Measurements from ENCODE around the gene MED23.

Gene MED23

GRCh38 chr6:131627724-131628682, at the start of gene MED23:
Gene MED23, minus strand, starts transcription at chr6:131628242. Its CDS starts 193 bp downstream, at chr6:131628049.
- Histone ChIP-seq H3K9ac (ENCODE audit: low read depth, low read length) (peak within 1 kb of the TSS; percentile 77), H3K9me3 (ENCODE audit: control insufficient read depth, insufficient read depth, low read length) (no peaks in the 10 kb centered on the region), H3K4me1 (ENCODE audit: control insufficient read depth, insufficient read depth, low read length) (peaks cover 4% of the 10 kb centered on the region), H3K4me3 (ENCODE audit: low read depth, low read length) (peak within 1 kb of the TSS; percentile 90), H3K36me3 (ENCODE audit: control insufficient read depth, insufficient read depth, low read length) (peaks cover 3% of the 10 kb centered on the region), H3K27me3 (ENCODE audit: control insufficient read depth, insufficient read depth, low read length) (no peaks in the 10 kb centered on the region)

GRCh38 chr6:131673184-131673583, 45.1 kb upstream of the MED23 start:
- Histone ChIP-seq H3K4me3 (ENCODE audit: low read depth, low read length) (no peak overlapping the region), H3K4me1 (ENCODE audit: control insufficient read depth, insufficient read depth, low read length) (no peaks in the 10 kb centered on the region), H3K9me3 (ENCODE audit: control insufficient read depth, insufficient read depth, low read length) (no peaks in the 10 kb centered on the region), H3K9ac (ENCODE audit: low read depth, low read length) (no peak overlapping the region), H3K27me3 (ENCODE audit: control insufficient read depth, insufficient read depth, low read length) (no peaks in the 10 kb centered on the region), H3K36me3 (ENCODE audit: control insufficient read depth, insufficient read depth, low read length) (no peaks in the 10 kb centered on the region)

GRCh38 chr6:131669891-131670290, 41.8 kb upstream of the MED23 start:
- Histone ChIP-seq H3K36me3 (ENCODE audit: control insufficient read depth, insufficient read depth, low read length) (no peaks in the 10 kb centered on the region), H3K4me1 (ENCODE audit: control insufficient read depth, insufficient read depth, low read length) (no peaks in the 10 kb centered on the region), H3K27me3 (ENCODE audit: control insufficient read depth, insufficient read depth, low read length) (peaks cover 4% of the 10 kb centered on the region), H3K9ac (ENCODE audit: low read depth, low read length) (no peak overlapping the region), H3K9me3 (ENCODE audit: control insufficient read depth, insufficient read depth, low read length) (no peaks in the 10 kb centered on the region), H3K4me3 (ENCODE audit: low read depth, low read length) (no peak overlapping the region)

GRCh38 chr6:131663578-131664165, 35.6 kb upstream of the MED23 start:
- H3K9ac ChIP-seq (ENCODE audit: low read depth, low read length) = no peak overlapping the region
- no peaks in the 10 kb centered on the region for H3K4me1 ChIP-seq (ENCODE audit: control insufficient read depth, insufficient read depth, low read length)
- H3K9me3 ChIP-seq (ENCODE audit: control insufficient read depth, insufficient read depth, low read length) = no peaks in the 10 kb centered on the region
- no peaks in the 10 kb centered on the region for H3K36me3 ChIP-seq (ENCODE audit: control insufficient read depth, insufficient read depth, low read length)
- no peak overlapping the region for H3K4me3 ChIP-seq (ENCODE audit: low read depth, low read length)
- peaks cover 4% of the 10 kb centered on the region for H3K27me3 ChIP-seq (ENCODE audit: control insufficient read depth, insufficient read depth, low read length)

GRCh38 chr6:131660195-131660594, 32.2 kb upstream of the MED23 start:
- H3K36me3 ChIP-seq (ENCODE audit: control insufficient read depth, insufficient read depth, low read length) = no peaks in the 10 kb centered on the region

GRCh38 chr6:131658287-131658686, 30.2 kb upstream of the MED23 start:
- Histone ChIP-seq H3K4me1 (ENCODE audit: control insufficient read depth, insufficient read depth, low read length) (no peaks in the 10 kb centered on the region), H3K27me3 (ENCODE audit: control insufficient read depth, insufficient read depth, low read length) (no peaks in the 10 kb centered on the region), H3K4me3 (ENCODE audit: low read depth, low read length) (no peak overlapping the region), H3K9me3 (ENCODE audit: control insufficient read depth, insufficient read depth, low read length) (no peaks in the 10 kb centered on the region), H3K36me3 (ENCODE audit: control insufficient read depth, insufficient read depth, low read length) (no peaks in the 10 kb centered on the region), H3K9ac (ENCODE audit: low read depth, low read length) (no peak overlapping the region)

More at GRCh38 chr6:131660195-131660594, 32.2 kb upstream of the MED23 start:
- Histone ChIP-seq H3K4me3 (ENCODE audit: low read depth, low read length) (no peak overlapping the region), H3K9ac (ENCODE audit: low read depth, low read length) (no peak overlapping the region), H3K4me1 (ENCODE audit: control insufficient read depth, insufficient read depth, low read length) (no peaks in the 10 kb centered on the region), H3K9me3 (ENCODE audit: control insufficient read depth, insufficient read depth, low read length) (no peaks in the 10 kb centered on the region), H3K27me3 (ENCODE audit: control insufficient read depth, insufficient read depth, low read length) (no peaks in the 10 kb centered on the region)

- Histone ChIP-seq H3K4me1 (ENCODE audit: control insufficient read depth, insufficient read depth, low read length) (no peaks in the 10 kb centered on the region), H3K9me3 (ENCODE audit: control insufficient read depth, insufficient read depth, low read length) (no peaks in the 10 kb centered on the region), H3K27me3 (ENCODE audit: control insufficient read depth, insufficient read depth, low read length) (no peaks in the 10 kb centered on the region), H3K4me3 (ENCODE audit: low read depth, low read length) (no peak overlapping the region), H3K36me3 (ENCODE audit: control insufficient read depth, insufficient read depth, low read length) (no peaks in the 10 kb centered on the region), H3K9ac (ENCODE audit: low read depth, low read length) (no peak overlapping the region)
Observed at GRCh38 chr6:131657630-131658111, 29.6 kb upstream of the MED23 start.

GRCh38 chr6:131657222-131657621, 29.2 kb upstream of the MED23 start:
- H3K27me3 ChIP-seq (ENCODE audit: control insufficient read depth, insufficient read depth, low read length) = no peaks in the 10 kb centered on the region
- no peak overlapping the region for H3K4me3 ChIP-seq (ENCODE audit: low read depth, low read length)
- H3K9ac ChIP-seq (ENCODE audit: low read depth, low read length) = no peak overlapping the region
- H3K36me3 ChIP-seq (ENCODE audit: control insufficient read depth, insufficient read depth, low read length) = no peaks in the 10 kb centered on the region
- no peaks in the 10 kb centered on the region for H3K9me3 ChIP-seq (ENCODE audit: control insufficient read depth, insufficient read depth, low read length)
- no peaks in the 10 kb centered on the region for H3K4me1 ChIP-seq (ENCODE audit: control insufficient read depth, insufficient read depth, low read length)

- H3K27me3 ChIP-seq (ENCODE audit: control insufficient read depth, insufficient read depth, low read length) = no peaks in the 10 kb centered on the region
- H3K4me3 ChIP-seq (ENCODE audit: low read depth, low read length) = no peak overlapping the region
- H3K4me1 ChIP-seq (ENCODE audit: control insufficient read depth, insufficient read depth, low read length) = no peaks in the 10 kb centered on the region
- no peak overlapping the region for H3K9ac ChIP-seq (ENCODE audit: low read depth, low read length)
- H3K36me3 ChIP-seq (ENCODE audit: control insufficient read depth, insufficient read depth, low read length) = no peaks in the 10 kb centered on the region
- no peaks in the 10 kb centered on the region for H3K9me3 ChIP-seq (ENCODE audit: control insufficient read depth, insufficient read depth, low read length)
Observed at GRCh38 chr6:131656667-131657066, 28.6 kb upstream of the MED23 start.

- H3K36me3 ChIP-seq (ENCODE audit: control insufficient read depth, insufficient read depth, low read length) = no peaks in the 10 kb centered on the region
Observed at GRCh38 chr6:131655951-131656350, 27.9 kb upstream of the MED23 start.

GRCh38 chr6:131655387-131655786, 27.3 kb upstream of the MED23 start:
- no peaks in the 10 kb centered on the region for H3K36me3 ChIP-seq (ENCODE audit: control insufficient read depth, insufficient read depth, low read length)

More at GRCh38 chr6:131655951-131656350, 27.9 kb upstream of the MED23 start:
- Histone ChIP-seq H3K4me3 (ENCODE audit: low read depth, low read length) (no peak overlapping the region), H3K4me1 (ENCODE audit: control insufficient read depth, insufficient read depth, low read length) (no peaks in the 10 kb centered on the region), H3K27me3 (ENCODE audit: control insufficient read depth, insufficient read depth, low read length) (no peaks in the 10 kb centered on the region), H3K9ac (ENCODE audit: low read depth, low read length) (no peak overlapping the region), H3K9me3 (ENCODE audit: control insufficient read depth, insufficient read depth, low read length) (no peaks in the 10 kb centered on the region)

GRCh38 chr6:131654326-131654725, 26.3 kb upstream of the MED23 start:
- Histone ChIP-seq H3K4me3 (ENCODE audit: low read depth, low read length) (no peak overlapping the region), H3K9ac (ENCODE audit: low read depth, low read length) (no peak overlapping the region), H3K36me3 (ENCODE audit: control insufficient read depth, insufficient read depth, low read length) (no peaks in the 10 kb centered on the region), H3K4me1 (ENCODE audit: control insufficient read depth, insufficient read depth, low read length) (no peaks in the 10 kb centered on the region), H3K9me3 (ENCODE audit: control insufficient read depth, insufficient read depth, low read length) (no peaks in the 10 kb centered on the region), H3K27me3 (ENCODE audit: control insufficient read depth, insufficient read depth, low read length) (no peaks in the 10 kb centered on the region)

More at GRCh38 chr6:131655387-131655786, 27.3 kb upstream of the MED23 start:
- Histone ChIP-seq H3K27me3 (ENCODE audit: control insufficient read depth, insufficient read depth, low read length) (no peaks in the 10 kb centered on the region), H3K9me3 (ENCODE audit: control insufficient read depth, insufficient read depth, low read length) (no peaks in the 10 kb centered on the region), H3K9ac (ENCODE audit: low read depth, low read length) (no peak overlapping the region), H3K4me1 (ENCODE audit: control insufficient read depth, insufficient read depth, low read length) (no peaks in the 10 kb centered on the region), H3K4me3 (ENCODE audit: low read depth, low read length) (no peak overlapping the region)
